A172 (cell line): ENCODE data around the gene PARN. TPM values are rescaled to one million over a fixed set of nuclear protein-coding genes. Genes with fewer than 3 reads are reported as not detected.
A peak's percentile ranks its signal among the peaks of the same experiment; 100 is the strongest.
"Not testable (repeated sequence)": the region's sequence is repeated elsewhere in the genome, so short reads cannot be mapped to it uniquely, and the experiment has no call there.

Experiments
- DNase-seq: peaks from one replicate; pipeline ENCODE4 v3.0.0-alpha.2; 2015; ENCODE audit warnings: low spot score
- total RNA-seq: library from RNA; depleted of rRNA; stranded (reverse); fragments of >200 nt; shearing (Covaris generic); gene quantifications from 2 replicates; pipeline ENCODE4 v1.2.3, GENCODE V29; 2014

The PARN gene
- total RNA-seq, 1 experiment from 2014 or later, result 86.6 TPM

- peak; percentile 98 for DNase-seq
Measured at GRCh38 chr16:14632693-14633569, 2.9 kb upstream of the PARN start, which contains the start of gene BFAR. BFAR (plus strand) TSS chr16:14632951; CDS start chr16:14644347, 11,396 bp downstream.

- not testable (repeated sequence) for DNase-seq
Measured at GRCh38 chr16:14630620-14631330, 715 bp upstream of the PARN start.

DNA sequence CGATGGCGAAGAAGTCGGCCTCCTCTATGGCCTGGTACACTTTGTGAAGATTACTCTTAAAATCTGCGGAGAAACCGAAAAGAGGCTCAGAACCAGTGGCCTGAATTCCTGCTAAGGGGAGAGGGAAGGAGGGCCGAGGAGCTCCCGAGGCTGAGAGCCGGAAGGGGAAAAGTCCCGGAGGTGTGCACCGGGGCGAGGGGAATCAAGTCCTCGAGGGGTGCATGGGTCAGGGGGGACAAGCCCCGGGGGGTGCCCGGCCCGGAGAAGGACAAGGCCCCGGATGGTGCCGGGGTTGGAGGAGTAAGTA, 495 bp downstream of the PARN start:
- peak; percentile 7 for DNase-seq

DNA sequence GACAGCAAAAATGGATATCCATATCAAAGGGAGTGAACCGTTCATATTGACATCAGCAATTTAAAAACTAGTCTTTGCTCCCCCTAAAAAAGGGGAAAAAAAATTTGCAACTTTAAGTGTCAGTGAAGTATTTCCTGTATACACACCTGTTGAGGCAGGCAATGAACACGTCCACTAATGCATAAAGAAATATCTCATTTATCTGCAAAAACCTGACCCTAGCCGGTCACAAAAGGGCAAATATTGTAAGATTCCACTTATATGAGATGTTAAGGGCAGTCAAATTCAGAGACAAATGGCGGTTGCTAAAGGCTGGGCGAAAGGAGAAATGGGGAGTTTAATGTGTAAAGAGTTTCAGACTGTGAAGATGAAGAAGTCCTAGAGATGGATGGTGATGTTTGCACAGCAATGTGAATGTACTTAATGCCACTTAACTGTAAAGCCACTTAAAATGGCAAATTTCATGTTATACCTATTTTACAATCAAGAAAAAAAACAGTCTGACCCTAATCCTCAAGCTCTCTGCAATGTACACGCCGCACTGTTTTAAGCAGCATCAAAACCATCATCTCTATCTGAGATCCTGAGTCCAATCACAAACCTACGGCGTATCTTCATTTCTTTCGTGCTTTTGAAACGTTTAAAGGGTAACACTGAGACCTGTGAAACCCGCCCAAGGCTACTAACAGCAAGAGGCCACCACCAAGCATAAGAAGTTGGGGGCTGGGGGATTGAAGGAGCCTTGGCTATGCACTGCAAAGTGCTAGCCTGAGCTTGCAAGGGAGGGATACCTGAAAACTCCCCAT, 1.1 kb downstream of the PARN start:
- peak; percentile 14 for DNase-seq

DNA sequence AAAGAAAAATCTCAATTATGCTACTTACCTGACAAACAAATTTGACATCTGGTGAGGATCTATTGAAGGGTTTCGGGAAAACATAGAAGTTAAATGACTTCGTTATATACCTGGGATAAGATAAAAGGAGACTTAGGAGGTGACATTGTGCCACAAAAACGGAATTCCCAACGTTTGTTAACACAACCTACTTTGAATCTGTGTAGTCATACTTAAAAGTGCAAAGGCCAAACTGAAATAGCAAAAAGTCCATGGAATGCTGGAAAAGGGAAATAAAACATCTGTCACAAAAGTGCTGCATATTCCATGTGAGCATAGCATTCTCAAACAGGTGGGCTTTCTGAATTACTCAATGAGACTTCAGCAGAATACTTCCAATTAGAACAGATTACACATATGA, 3.0 kb downstream of the PARN start:
- DNase-seq, result no peak

DNA sequence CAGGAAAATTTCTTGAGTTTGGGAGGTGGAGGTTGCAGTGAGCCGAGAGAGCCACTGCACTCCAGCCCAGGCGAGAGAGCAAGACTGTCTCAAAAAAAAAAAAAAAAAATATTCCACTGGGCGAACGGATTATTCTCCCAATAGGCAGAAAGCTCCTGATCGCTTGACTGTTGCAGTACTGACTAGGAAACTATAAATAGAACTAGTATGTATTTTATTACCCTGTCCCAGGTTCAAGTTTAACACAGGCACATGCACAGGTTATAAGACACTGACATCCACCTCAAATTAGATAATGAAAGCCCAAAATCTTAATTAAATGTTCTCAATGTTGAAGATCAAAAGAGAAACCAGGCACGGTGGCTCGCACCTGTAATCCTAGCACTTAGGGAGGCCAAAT, 11.5 kb downstream of the PARN start:
- no peak for DNase-seq

- DNase-seq, result no peak
Measured at GRCh38 chr16:14616280-14616679, 13.8 kb downstream of the PARN start.

DNA sequence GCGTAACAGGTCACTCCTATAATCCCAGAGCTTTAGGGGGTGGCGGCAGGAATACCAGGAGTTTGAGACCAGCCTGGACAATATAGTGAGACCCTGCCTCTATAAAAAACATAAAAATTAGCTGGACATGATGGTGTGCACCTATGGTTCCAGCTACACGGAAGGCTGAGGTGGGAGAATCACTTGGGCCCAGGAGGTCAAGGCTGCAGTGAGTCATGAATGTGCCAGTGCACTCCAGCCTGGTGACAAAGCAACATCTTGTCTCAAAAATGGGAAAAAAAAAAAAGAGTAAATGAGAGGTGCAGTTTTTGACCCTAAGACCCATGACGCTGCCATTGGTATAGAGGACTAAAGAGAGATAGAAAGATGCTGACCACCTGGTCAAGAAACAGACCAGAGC, 16.1 kb downstream of the PARN start:
- DNase-seq, result no peak

- DNase-seq, result no peak
Measured at GRCh38 chr16:14611660-14612059, 18.4 kb downstream of the PARN start.

DNA sequence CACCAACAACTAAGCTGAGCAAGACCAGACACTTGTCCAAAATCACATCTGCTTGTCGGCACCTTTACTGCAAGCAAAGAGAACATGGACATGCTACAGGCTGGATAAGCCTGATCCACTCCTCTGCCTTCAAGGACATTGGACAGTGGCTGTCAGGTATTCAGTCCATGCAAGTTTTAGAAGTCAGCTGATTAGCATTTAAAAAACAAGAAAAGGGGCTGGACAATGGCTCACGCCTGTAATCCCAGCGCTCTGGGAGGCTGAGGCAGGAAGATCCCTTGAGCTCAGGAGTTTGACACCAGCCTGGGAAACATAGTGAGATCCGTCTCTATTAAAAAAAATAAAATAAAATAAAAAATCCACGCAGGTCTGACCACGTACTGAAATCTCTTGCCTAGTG, 20.3 kb downstream of the PARN start:
- no peak for DNase-seq

- no peak for DNase-seq
Measured at GRCh38 chr16:14608604-14609003, 21.5 kb downstream of the PARN start.

DNA sequence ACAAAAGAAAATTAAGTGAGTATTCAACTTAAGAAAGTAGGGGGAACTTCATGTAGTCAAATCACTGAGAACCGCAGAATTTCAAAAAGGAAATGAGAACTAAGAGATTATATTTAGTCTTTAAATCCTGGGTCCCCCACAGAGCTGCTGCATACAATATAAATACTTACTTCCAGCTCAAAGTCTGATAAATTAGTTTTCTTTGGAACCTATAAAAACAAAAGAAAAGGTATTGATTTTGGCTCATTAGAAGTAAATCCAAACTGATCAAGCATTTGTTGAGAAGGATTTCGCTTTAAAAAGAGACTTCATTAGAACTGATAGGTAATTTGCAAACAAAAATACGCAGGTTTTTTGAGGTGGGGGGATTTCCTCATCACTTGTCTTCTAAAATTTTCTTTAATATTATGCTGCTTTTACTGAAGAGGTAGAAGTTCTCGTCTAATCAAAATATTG, 21.9 kb downstream of the PARN start:
- DNase-seq, result no peak

DNA sequence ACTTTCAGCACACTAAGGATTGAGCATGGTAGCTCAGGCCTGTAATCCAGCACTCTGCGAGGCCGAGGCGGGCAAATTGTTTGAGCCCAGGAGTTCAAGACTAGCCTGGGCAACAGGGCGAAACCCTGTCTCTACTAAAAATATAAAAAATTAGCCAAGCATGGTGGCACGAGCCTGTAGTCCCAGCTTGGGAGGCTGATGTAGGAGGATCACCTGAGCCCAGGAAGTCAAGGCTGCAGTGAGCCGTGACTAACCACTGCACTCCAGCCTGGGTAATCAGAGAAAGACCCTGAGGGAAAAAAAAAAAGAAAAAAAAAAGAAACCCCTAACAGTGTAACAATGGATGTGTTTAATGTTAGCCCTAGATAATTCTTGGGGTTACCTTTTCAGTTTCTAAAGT, 24.0 kb downstream of the PARN start:
- DNase-seq, result no peak

- DNase-seq, result no peak
Measured at GRCh38 chr16:14602443-14602963, 27.6 kb downstream of the PARN start.

- DNase-seq, result peak; percentile 20
Measured at GRCh38 chr16:14600164-14600563, 29.9 kb downstream of the PARN start.

- DNase-seq, result no peak
Measured at GRCh38 chr16:14586637-14587305, 43.3 kb downstream of the PARN start.

DNA sequence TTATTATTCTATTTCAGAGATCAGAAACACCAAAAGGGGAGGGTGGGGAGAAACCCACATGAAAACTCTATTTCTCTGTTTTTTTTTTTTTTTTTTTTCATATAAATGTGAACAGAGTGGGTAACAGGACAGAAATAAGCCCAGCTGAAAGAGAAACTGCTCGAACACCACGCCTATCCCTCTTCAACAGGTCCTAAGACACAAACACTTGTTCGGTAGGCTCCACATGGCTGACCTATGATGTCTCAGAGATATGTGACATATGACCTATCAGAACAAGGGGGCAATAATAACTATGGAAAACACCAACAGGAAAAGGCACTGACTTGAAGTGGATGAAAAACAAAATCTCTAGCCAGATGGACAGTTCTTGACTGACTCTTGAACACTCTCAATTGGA, 44.8 kb downstream of the PARN start:
- DNase-seq, result no peak

DNA sequence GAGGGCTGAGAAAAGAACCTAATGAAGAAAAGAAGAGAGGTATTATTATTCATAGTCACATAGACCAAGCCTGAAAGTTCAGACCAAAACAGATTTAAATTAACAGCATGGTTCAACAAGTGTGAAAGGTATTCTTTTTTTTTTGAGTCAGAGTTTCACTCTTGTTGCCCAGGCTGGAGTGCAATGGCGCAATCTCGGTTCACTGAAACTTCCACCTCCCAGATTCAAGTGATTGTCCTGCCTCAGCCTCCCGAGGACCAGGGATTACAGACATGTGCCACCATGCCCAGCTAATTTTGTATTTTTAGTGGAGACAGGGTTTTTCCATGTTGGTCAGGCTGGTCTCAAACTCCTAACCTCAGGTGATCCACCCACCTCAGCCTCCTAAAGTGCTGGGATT, 49.1 kb downstream of the PARN start:
- DNase-seq, result not testable (repeated sequence)

DNA sequence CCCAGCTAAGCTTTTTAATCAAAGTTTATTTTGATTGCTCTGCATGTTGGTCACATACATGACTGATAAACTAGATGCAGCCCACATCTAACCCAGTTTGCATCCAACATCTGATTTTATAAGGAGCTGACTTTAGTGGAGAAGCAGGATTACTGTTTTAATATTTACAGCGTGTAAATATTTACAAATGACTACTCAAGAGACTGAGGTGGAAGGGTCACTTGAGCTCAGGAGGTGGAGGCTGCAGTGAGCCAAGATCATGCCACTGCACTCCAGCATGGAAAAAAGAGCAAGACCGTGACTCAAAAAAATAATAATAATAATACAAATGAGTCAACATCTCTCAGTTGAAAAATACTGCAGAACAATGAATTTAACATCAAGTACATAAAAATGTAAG, 50.8 kb downstream of the PARN start:
- no peak for DNase-seq

- DNase-seq, result no peak
Measured at GRCh38 chr16:14576532-14576931, 53.5 kb downstream of the PARN start.

GRCh38 chr16:14576069-14576468, 54.0 kb downstream of the PARN start:
- DNase-seq, result no peak
